Mesothelial cell of epicardium (in vitro differentiated cells): Measurements from ENCODE around the gene KCNK6. TPM values are rescaled to one million over a fixed set of nuclear protein-coding genes. Genes with fewer than 3 reads are reported as not detected.

ENCODE experiments used
- DNase-seq, 2 experiments: peaks; one replicate each; pipeline ENCODE4 v3.0.0; 2021; ENCODE audit warnings: low spot score in 2 of 2; ENCODE audit not compliant: unreplicated experiment in 2 of 2
- H3K27ac Mint-ChIP-seq: 2 replicates; pipeline ENCODE4 v1.8.0; 2021; ENCODE audit warnings: mixed read lengths
- H3K27me3 Mint-ChIP-seq: 2 replicates; pipeline ENCODE4 v1.8.0; 2021; ENCODE audit warnings: low read depth, mixed read lengths
- H3K36me3 Mint-ChIP-seq: 2 replicates; pipeline ENCODE4 v1.8.0; 2021; ENCODE audit warnings: mixed read lengths
- H3K4me1 Mint-ChIP-seq: 2 replicates; pipeline ENCODE4 v1.8.0; 2021; ENCODE audit warnings: mixed read lengths
- H3K4me3 Mint-ChIP-seq: 2 replicates; pipeline ENCODE4 v1.8.0; 2021; ENCODE audit warnings: mild to moderate bottlenecking, moderate library complexity, mixed read lengths
- H3K9me3 Mint-ChIP-seq: 2 replicates; pipeline ENCODE4 v1.8.0; 2021; ENCODE audit warnings: mixed read lengths
- CTCF ChIP-seq: fragments of 200-600 bp; sonication (generic); IDR thresholded peaks from one replicate; pipeline ENCODE4 v1.5.0; 2021; ENCODE audit warnings: antibody characterized with exemption; ENCODE audit not compliant: unreplicated experiment
- total RNA-seq: library from RNA; stranded (reverse); gene quantifications from 3 replicates; pipeline ENCODE4 v1.2.1, GENCODE V29; 2021

KCNK6 gene
- 2.8 to 2.9 TPM (median 2.9 TPM) in 3 replicates for total RNA-seq

- DNase-seq = peak in 1 of 2 experiments; percentile 52
- Mint-ChIP-seq H3K27me3 (peaks cover 33% of the 10 kb centered on the region), H3K4me3 (peak within 1 kb of the TSS; percentile 65)
These were observed at the start of gene KCNK6 for GRCh38 chr19:38319421-38320258. Gene KCNK6, plus strand, starts transcription at chr19:38319845. Its CDS starts 106 bp downstream, at chr19:38319951.

GRCh38 chr19:38270587-38271167 lies 49.0 kb upstream of the KCNK6 start:
- TF ChIP-seq CTCF = no peak
- no peaks in the 10 kb centered on the region for H3K9me3 Mint-ChIP-seq
- H3K36me3 Mint-ChIP-seq = no peaks in the 10 kb centered on the region
- no peak overlapping the region for H3K4me3 Mint-ChIP-seq
- DNase-seq = no peak
- no peaks in the 10 kb centered on the region for H3K27me3 Mint-ChIP-seq
- peak overlapping the region; percentile 3 for H3K27ac Mint-ChIP-seq
- H3K4me1 Mint-ChIP-seq = peaks cover 43% of the 10 kb centered on the region

More at GRCh38 chr19:38319421-38320258, at the start of gene KCNK6:
- Mint-ChIP-seq H3K4me1 (peaks cover 28% of the 10 kb centered on the region), H3K9me3 (no peaks in the 10 kb centered on the region), H3K36me3 (no peaks in the 10 kb centered on the region), H3K27ac (no peak within 1 kb of the TSS)
- no peak for TF ChIP-seq CTCF

- no peak overlapping the region for H3K4me3 Mint-ChIP-seq
- H3K36me3 Mint-ChIP-seq = peaks cover 2% of the 10 kb centered on the region
- peak overlapping the region; percentile 37 for H3K27ac Mint-ChIP-seq
- H3K9me3 Mint-ChIP-seq = no peaks in the 10 kb centered on the region
- peaks cover 28% of the 10 kb centered on the region for H3K4me1 Mint-ChIP-seq
- no peak for DNase-seq
- no peaks in the 10 kb centered on the region for H3K27me3 Mint-ChIP-seq
- TF ChIP-seq CTCF = no peak
These were observed 46.1 kb upstream of the KCNK6 start for GRCh38 chr19:38273499-38273898.

GRCh38 chr19:38274739-38275138 lies 44.9 kb upstream of the KCNK6 start:
- no peak overlapping the region for H3K4me3 Mint-ChIP-seq
- no peak for TF ChIP-seq CTCF
- peaks cover 27% of the 10 kb centered on the region for H3K4me1 Mint-ChIP-seq
- H3K9me3 Mint-ChIP-seq = no peaks in the 10 kb centered on the region
- H3K27ac Mint-ChIP-seq = no peak overlapping the region
- no peaks in the 10 kb centered on the region for H3K27me3 Mint-ChIP-seq
- peaks cover 2% of the 10 kb centered on the region for H3K36me3 Mint-ChIP-seq
- no peak for DNase-seq

GRCh38 chr19:38276942-38277517 lies 42.6 kb upstream of the KCNK6 start:
- DNase-seq = no peak
- Mint-ChIP-seq H3K27me3 (no peaks in the 10 kb centered on the region), H3K9me3 (no peaks in the 10 kb centered on the region), H3K36me3 (peaks cover 2% of the 10 kb centered on the region), H3K4me3 (no peak overlapping the region), H3K4me1 (peaks cover 24% of the 10 kb centered on the region), H3K27ac (peak overlapping the region; percentile 72)
- TF ChIP-seq CTCF = no peak
